SK-MEL-5 (cell line): Measurements from ENCODE around the gene ARHGAP35. TPM values are rescaled to one million over a fixed set of nuclear protein-coding genes. Genes with fewer than 3 reads are reported as not detected.

ENCODE experiments used
- total RNA-seq: library from RNA; depleted of rRNA; stranded (reverse); fragments of >200 nt; shearing (Covaris generic); gene quantifications from 2 replicates; pipeline ENCODE4 v1.2.3, GENCODE V29; 2014; rRNA removed

Gene ARHGAP35
- total RNA-seq, 1 experiment from 2014 or later = 14.2 TPM

Other genes with a start within 250 kb of the ARHGAP35 start
- gene PTGIR, start 235.9 kb upstream of the ARHGAP35 start, total RNA-seq = not detected in 2 replicates
- not detected in 2 replicates for gene GNG8, start 224.8 kb upstream of the ARHGAP35 start, total RNA-seq
- gene DACT3, start 199.8 kb upstream of the ARHGAP35 start, total RNA-seq = 3.4 and 3.8 TPM in 2 replicates
- 3.2 and 4.6 TPM in 2 replicates for gene PRKD2, start 143.9 kb upstream of the ARHGAP35 start, total RNA-seq
- 10.3 and 11.3 TPM in 2 replicates for gene FKRP, start 114.9 kb upstream of the ARHGAP35 start, total RNA-seq
- gene STRN4, start 114.5 kb upstream of the ARHGAP35 start, total RNA-seq = 52.7 and 61.9 TPM in 2 replicates
- gene SLC1A5, start 72.4 kb upstream of the ARHGAP35 start, total RNA-seq = 90.2 and 105 TPM in 2 replicates
- gene AP2S1, start 10.2 kb upstream of the ARHGAP35 start, total RNA-seq = 182 and 183 TPM in 2 replicates
- 1.4 and 2.0 TPM in 2 replicates for gene NPAS1, start 158.8 kb downstream of the ARHGAP35 start, total RNA-seq
- gene TMEM160, start 187.6 kb downstream of the ARHGAP35 start, total RNA-seq = 22.6 and 24.8 TPM in 2 replicates